Measurements from ENCODE around the gene OR4E2.
"Not testable (repeated sequence)": the region's sequence is repeated elsewhere in the genome, so short reads cannot be mapped to it uniquely, and the experiment has no call there.

The OR4E2 gene, protein sequence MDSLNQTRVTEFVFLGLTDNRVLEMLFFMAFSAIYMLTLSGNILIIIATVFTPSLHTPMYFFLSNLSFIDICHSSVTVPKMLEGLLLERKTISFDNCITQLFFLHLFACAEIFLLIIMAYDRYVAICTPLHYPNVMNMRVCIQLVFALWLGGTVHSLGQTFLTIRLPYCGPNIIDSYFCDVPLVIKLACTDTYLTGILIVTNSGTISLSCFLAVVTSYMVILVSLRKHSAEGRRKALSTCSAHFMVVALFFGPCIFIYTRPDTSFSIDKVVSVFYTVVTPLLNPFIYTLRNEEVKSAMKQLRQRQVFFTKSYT

DNA sequence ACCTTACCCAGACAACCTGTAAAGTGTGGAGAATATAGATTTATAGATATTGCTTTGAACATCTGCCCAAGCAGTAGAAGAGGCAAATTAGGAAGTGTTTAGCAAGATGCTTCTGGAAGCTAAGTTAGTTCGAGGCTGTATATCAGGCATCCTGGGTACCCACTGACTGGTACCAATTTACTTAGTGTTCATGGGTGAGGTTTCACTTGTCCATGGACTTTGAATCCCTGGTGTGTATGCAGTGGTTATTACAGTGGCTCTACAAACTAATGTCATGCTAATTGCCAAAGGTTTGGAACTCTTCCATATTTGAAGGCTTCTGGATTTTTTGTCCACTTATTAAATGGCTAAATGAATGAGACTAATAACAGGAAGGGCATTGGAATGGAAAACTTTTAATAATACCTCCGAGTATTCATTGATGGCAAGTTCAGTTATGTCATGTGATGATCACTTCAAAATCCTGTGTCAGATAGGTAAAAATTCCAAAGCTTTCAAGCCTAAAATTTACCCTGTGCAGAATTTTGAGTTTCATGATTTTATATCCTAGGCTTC, at the start of gene OR4E2:
Gene OR4E2 (plus strand): TSS at position 505 of the 555 bp plus-strand sequence. CDS start 11,248 bp downstream, outside the sequence.
- DNase-seq (ENCODE audit: low spot score), result no peak

DNA sequence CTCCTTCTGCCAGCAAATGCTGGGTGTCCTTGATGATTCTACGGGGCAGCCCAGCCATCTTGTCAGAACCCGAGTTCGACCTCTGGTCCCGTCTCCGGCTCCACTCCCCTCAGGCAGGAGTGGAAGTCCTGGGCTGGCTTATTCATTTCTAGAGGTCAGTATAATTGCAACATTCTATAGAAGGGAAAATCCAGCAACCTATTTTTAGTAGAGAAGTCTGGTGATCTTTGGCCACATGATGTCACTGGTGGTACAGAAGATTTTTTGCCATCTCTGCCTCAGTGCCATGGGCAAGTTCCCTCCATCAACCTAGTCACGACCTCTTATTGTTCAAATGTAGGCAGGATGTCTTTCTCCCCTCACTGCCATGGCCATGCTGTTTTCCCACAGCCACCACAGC, 41.3 kb upstream of the OR4E2 start:
- DNase-seq (ENCODE audit: low spot score), result no peak

DNA sequence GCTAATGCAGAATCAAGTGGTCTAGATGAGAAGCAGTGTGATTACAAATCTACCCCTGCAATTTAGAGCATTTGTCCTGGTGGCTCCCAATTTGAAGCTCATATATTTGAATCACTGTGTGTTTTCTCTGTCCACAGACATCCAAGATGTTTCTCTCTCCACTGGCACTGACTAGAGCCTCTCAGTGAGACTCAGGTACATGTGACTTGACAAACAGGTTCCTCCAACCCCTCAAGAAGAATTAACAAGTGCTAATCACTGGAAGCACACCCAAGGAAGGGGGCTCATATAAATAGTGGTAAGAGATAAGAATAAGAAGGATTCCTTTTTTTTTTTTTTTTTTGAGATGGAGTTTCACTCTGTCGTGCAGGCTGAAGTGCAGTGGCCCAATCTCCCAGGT, 39.4 kb upstream of the OR4E2 start:
- DNase-seq (ENCODE audit: low spot score), result no peak

DNA sequence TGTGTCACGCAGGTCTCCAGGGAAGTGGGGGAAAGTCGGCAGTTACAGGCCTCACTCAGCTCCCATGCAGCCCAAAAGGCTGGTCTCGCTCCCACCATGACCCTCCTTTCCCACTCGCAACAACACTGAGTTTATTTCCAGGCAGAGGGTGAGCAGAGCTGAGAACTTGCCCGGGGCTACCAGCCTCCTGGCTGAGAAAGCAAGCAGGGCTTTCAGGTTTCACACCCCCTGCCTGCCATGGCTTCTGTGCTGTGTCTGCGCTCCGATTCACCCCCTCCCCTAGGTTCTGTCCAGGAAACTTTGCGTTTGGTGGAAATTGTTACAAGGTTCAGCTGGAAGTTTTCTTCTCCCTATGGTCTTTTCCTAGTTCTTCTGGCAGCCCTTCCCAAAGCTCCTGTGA, 36.0 kb upstream of the OR4E2 start:
- no peak for DNase-seq (ENCODE audit: low spot score)

DNA sequence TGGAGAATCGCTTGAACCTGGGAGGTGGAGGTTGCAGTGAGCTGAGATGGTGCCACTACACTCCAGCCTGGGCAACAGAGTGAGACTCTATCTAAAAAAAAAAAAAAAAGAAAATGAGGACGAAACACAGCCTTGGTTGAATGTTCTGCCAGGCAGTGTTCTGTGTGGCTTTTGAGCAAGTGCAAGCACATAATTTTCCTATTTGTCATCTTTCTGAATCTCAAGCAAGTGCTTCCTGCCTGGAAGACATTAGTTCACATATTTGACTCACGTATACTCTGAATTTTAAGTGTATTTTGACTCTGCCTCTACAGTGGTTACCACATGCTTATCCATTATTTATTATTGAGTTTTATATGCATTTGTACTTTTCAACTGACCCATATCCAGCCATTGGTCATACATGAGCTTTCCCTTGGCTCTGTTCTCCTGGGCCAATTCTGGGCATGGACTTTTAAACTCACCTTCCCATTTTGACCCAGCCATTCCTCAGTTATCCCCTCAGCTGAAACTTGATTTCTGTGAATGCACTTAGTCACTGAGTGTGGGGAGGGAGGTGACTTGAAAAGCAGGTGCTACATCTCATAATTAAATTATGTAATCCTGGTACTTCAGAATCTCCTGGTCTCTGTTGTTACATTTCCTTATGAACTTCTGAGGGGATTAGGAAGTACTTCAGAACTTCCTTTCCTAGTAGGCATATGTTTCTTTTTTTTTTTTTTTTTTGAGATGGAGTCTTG, 27.0 kb upstream of the OR4E2 start:
- DNase-seq (ENCODE audit: low spot score), result peak; percentile 61

DNA sequence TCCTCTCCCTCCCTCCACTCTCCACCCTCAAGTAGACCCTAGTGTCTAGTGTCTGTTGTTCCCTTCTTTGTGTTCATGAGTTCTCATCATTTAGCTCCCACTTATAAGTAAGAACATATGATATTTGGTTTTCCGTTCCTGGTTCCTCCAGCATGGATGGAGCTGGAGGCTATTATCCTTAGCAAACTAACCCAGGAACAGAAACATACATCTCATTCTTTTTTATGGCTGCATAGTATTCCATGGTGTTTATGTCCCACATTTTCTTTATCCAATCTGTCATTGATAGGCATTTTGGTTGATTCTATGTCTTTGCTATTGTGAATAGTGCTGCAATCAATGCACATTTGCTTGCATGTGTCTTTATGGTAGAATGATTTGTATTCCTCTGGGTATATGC, 23.1 kb upstream of the OR4E2 start:
- DNase-seq (ENCODE audit: low spot score), result not testable (repeated sequence)

DNA sequence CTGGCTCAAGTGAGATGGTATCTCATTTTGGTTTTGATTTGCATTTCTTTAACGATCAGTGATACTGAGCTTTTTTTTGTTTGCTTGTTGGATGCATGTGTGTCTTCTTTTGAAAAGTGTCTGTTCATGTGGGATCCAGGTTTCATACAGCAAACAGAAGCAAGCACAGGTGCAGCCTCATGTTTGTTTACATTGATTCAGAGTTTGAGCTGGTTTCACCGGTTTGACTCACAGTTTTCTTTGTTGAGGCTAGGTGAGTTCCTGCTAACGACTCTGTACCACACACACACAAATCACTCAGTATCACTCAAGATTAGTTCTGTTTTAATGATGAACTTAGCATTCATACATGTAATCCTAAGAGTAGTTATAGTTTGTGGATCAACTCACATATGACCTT, 22.6 kb upstream of the OR4E2 start:
- peak; percentile 29 for DNase-seq (ENCODE audit: low spot score)

DNA sequence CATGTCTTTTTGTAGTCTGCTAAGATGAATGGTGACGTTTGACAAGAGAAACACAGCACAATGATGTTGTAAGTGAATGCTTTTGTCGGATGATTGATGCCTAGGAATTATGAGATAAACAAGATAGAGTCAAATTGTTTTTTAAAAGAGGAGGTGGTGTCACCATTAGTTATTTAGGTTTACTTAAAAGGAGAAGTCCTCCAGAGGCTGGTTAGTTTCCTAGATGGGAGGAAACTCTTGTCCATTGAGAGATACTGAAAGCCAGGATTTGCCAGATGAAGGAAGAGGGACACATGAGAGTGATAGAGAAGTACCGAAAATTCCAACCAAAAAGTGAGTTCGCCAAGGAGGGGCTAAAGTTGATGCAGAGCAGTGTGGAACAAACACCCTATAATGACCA, 18.8 kb upstream of the OR4E2 start, which contains the start of gene OR10G2:
Gene OR10G2 (minus strand): TSS at position 101 of the 400 bp plus-strand sequence. CDS start 98 bp downstream, at position 3.
- DNase-seq (ENCODE audit: low spot score), result no peak

DNA sequence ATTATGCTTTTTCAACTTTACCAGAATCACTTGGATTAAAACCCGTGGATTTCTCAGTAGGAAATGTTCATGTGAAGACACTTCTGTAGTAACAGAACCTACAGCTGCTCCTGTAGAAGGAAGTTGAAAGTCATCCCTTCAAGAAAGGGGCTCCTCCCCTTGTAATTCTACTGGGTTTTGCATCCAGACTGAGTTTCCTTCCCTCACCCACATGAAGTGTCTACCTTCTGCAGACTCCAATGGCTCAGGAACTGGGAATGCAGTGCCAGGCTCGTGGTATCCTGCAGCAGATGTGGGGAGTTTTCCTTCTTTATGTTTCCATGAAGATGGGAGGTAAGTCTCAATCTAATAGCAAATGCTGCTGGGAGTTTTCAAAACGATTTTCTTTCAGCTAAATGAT, 11.0 kb upstream of the OR4E2 start:
- DNase-seq (ENCODE audit: low spot score), result no peak

DNA sequence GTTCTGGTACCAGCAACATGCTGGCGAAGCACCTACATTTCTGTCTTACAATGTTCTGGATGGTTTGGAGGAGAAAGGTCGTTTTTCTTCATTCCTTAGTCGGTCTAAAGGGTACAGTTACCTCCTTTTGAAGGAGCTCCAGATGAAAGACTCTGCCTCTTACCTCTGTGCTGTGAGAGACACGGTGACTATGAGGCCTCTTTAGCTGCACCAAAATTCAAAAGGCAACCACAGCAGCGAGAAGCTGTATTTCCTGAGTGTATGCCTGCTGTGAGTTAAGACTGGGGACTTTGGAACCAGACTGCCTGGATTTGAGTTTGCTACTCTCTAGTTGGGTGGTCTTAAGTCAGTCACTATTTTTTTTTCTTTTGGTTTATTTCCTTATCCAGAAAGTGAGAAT, 10.2 kb upstream of the OR4E2 start:
- DNase-seq (ENCODE audit: low spot score), result no peak

DNA sequence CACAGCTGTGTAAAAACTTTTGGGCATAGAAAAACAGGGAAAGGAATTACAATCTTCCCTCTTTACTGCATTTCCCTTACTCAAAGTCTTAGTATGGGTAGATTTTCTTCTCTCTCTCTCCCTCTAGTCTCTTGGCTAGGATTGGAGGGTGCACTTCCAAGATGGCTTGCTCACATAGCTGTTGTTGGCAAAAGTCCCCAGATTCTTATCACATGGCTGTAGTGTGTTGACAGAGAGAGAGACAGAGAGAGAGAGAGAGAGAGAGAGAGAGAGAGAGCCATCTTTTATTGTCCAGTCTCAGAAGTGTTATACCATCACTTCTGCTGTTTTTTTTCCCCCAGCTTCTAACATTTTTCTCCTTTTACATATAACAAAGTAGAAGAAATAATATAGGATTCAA, 6.3 kb upstream of the OR4E2 start:
- no peak for DNase-seq (ENCODE audit: low spot score)

DNA sequence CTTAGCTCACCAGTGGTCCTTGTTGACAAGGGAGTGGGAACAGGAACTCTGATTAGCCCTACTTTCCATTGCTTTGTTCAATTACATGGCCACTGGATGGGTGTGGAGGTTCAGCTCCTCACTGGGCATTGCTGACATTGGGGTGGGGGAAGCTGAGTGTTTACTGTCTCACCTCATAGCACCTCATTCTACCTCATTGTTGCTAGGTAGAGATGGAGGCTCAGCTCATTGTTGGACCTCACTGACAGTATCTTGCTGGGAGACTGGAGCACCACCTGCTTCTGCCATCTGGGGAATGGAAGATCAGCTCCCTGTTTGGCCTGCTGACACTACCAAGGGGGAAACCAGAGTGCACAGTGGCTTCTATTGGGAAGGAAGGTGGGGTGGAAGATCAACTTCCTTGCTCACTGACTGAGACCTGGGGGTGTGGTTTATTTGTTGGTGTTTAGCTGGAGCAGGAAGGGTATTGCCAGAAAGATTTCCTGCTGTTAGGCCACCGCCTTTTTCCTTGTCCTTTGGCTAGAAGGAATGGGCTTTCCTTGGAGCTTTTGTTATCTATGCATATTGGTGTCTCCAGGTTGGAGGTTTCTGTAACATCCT, 1.3 kb upstream of the OR4E2 start:
- no peak for DNase-seq (ENCODE audit: low spot score)

DNA sequence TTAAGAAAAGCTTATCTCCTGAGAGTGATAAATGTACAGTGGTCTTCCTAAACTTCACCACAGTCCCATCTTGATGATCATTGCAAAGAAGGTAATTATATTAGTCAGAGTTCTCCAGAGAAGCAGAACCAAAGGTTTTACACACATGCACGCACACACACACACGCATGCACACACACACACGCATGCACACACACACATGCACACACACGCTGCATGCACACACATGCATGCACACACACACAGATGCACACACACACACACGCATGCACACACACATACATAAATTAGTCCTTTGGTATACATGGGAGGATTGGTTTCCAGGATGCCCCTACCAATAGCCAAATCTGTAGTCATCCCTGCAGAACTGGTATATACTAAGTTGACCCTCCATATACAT, 580 bp downstream of the OR4E2 start:
- no peak for DNase-seq (ENCODE audit: low spot score)

DNA sequence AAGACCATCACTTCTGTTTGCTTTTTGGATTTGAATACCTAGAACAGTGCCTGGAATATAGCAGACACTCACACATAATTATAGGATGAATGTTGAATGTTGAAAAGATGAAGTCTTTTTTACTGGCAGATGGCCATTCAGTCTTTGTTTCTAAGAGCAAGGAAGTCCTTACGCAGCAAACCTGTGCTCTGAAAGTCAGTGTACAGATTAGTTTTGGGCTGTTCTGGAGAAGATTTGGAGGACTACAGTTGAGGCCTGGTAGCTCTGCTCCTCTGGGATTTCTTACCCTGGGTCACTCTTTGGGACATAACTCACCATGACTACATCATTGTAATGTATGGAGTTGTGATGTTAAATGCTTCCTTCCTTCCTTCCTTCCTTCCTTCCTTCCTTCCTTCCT, 3.3 kb downstream of the OR4E2 start:
- no peak for DNase-seq (ENCODE audit: low spot score)

DNA sequence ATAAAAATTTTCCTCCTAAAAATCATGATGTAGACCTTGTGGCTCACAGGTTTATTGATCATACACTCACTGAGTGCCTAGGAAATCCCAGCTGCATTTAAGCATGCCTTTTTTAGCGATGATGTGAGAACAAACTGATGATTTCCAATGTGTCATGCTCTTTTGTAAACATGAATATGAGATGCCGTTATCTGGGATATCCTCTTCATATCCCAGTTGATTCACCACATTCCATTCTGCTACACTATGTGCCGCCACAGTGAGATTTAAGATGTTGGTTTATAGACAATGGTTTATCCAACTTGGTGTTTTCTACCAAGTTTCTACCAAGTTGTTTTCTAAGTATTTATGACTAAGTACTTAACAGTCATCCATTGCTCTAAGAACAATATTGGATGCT, 14.7 kb downstream of the OR4E2 start:
- peak; percentile 4 for DNase-seq (ENCODE audit: low spot score)

DNA sequence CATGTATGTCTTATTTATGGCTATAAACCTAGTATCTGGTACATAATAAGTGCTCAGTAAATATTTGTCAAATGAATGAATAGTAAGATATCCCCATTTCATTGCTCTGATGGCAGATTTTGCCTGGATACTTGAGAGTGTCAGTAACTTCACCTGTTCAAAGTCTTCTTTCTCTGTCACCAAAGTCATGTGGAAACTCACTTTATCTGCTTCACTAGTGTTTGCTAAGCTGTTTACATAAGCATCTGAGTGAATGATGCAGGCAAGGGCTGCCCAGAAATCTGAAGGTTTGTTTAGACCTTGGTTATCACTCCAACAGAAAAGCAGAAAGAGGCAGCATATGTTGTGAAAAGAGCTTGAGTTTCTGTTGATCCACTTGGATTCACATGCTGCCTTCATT, 15.6 kb downstream of the OR4E2 start:
- DNase-seq (ENCODE audit: low spot score), result no peak

DNA sequence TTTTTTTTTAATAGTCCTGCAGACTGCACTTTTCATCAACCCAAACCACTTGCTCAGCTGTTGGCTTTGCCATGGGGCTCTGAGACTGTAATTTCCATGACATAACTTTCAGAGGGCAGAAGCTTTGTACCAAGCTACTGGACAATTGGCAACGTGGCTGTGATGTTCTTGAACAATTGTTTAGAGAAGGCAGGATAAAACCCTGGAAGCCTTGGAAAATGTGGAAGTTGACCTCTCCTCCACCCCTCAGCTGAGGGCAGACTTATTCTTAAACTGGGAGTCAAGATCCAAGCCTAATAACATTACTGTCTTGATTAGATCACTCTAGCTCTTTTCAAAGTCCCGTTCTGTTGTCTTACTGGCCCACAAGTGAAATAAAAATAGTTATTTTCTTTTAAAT, 17.7 kb downstream of the OR4E2 start:
- no peak for DNase-seq (ENCODE audit: low spot score)

DNA sequence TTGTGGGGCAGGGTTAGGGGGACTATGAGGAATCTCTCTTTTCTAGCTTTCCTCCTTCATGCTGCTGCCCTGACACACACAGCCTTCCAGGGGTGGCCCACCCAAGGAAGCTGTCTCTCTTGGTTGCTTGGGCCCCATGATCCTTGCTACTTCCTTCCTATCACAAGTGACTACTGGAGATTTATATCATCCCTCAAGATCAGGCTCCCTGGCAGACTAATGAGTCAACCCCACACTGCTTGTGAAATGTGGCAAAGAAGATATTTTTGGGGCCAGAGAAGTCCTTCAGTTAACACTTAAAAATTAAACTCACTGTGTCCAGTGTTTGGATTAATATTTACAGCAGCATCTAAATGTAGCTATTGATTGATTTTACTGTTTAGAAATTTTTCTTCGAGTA, 18.5 kb downstream of the OR4E2 start:
- no peak for DNase-seq (ENCODE audit: low spot score)

DNA sequence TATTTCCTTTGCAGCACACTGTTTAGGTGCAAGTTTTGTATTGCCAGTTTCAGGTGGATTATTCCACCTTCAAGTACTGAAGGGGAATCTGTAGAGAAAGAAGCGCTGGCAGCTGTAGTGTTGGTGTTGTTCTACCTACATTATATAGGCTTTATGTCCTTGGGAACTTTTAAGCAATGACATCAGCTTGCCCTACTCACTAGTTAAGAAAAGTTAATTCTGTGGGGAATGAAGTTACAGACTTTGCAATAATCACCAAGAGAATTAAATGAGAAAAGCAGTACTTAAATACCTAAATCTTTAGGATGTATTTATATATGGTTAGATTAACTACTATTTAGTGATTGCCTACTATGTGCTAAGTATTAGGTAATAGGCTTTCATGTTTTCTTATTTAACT, 20.1 kb downstream of the OR4E2 start, which contains the start of gene OR4E1:
Gene OR4E1 (minus strand): TSS at position 101 of the 400 bp plus-strand sequence. CDS start 2,883 bp downstream, outside the sequence.
- no peak for DNase-seq (ENCODE audit: low spot score)

DNA sequence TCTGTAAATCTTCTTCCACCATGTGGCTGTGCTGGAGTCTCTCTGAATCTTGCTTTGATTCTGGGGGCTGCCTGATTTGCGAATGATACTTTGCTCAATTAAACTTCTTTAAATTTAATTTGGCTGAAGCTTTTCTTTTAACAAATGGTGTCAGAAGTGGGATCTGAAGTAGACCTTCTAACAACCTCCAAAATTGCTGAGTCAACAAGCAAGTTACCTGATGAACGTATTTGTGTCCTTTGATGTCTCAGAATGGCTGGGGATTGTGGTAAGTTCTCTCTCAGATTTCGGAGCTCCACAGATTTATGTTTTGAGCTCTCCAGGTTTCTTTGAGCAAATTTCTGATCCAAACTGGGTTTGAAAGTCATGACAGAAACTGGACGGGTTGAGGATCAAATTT, 21.9 kb downstream of the OR4E2 start:
- DNase-seq (ENCODE audit: low spot score), result no peak

DNA sequence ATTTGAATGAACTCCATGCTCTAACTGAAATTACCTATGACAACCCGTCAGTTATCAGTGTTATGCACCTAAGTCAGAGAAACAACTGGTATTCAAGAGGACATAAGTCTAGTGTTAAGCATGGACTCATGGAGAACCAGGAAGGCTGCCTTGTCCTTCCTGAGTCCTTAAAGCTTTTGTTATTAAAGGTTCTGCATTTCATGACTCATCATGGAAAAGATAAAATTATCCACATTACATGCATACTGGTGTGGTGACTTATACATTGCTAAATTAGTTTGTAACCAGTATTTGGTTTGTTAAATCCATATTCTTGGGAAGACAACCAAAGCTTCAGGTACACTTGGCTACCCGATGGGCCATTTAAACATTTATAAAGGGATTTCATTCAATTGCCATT, 26.4 kb downstream of the OR4E2 start:
- peak; percentile 15 for DNase-seq (ENCODE audit: low spot score)

DNA sequence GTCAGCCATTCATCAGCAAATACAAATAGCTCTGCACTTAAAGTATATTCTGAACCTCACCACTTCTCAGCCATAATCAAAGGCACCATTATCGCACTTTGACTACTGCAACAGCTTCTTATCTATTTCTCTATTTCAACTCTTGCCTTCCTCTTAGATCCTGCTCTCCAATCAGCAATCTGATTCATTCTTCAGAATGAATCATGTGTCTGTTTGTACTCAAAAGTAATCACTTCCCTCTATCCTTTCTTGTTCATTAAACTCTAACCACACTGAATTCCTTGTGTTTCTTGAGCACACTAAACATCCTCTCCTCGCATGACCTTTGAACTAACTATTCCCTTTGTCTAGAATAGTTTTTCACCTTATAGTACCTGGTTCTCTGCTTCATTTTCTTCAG, 32.8 kb downstream of the OR4E2 start:
- peak; percentile 14 for DNase-seq (ENCODE audit: low spot score)

DNA sequence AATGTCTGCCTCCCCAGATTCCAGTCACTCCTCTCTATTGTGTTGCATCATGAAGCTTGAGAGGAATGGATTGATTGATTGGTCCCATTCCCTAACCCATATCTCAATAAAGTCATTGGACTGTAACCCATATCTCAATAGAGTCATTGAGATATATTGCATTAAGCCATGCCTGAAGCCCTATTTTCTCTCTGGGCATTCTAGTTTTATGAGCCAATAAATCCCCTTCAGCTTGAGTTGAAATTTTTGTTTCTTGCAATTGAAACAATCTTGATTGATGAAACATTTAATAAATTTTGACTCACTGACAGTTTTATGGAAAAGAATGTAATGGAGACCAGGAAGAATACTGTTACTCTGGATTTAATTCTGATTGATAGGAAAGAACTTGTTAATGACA, 40.8 kb downstream of the OR4E2 start:
- DNase-seq (ENCODE audit: low spot score), result no peak
